ENCODE results near the gene NCKAP5. TPM values are rescaled to one million over a fixed set of nuclear protein-coding genes. Genes with fewer than 3 reads are reported as not detected.

NCKAP5 gene
- polyA plus RNA-seq, 3 donors, result not detected

GRCh38 chr2:133511679-133512078 is 56.6 kb downstream of the NCKAP5 start:
- WGBS (ENCODE audit: insufficient coverage), result no CpG with 5 or more reads among the region's 1 CpG
- no peak for TF ChIP-seq CTCF (IDR thresholded peaks at IDR 0.05)
- intact Hi-C loops (cut with micrococcal nuclease), result no loop called here

GRCh38 chr2:133509777-133510176 is 58.5 kb downstream of the NCKAP5 start:
- no peak overlapping the region for H3K27ac ChIP-seq (ENCODE audit: low read depth in 1 of 2, low read length in 2 of 2)
- H3K9ac ChIP-seq (ENCODE audit: insufficient read depth, low read length, poor library complexity, severe bottlenecking), result no peak overlapping the region
- no peaks in the 10 kb centered on the region for H3K9me3 ChIP-seq (replicated peaks in 1 of 2; ENCODE audit: control insufficient read depth in 1 of 2, insufficient read depth in 1 of 2, low read length in 2 of 2)
- no peak overlapping the region for H3K4me3 Mint-ChIP-seq
- H3K27me3 Mint-ChIP-seq (ENCODE audit: low read depth in 3 of 3), result no peaks in the 10 kb centered on the region
- H3K4me1 Mint-ChIP-seq, result no peaks in the 10 kb centered on the region
- intact Hi-C loops (cut with micrococcal nuclease), result no loop called here
- H3K9me3 Mint-ChIP-seq, result peaks cover 0 to 11% (median 1%) of the 10 kb centered on the region in 7 donors
- no peak for TF ChIP-seq CTCF (IDR thresholded peaks at IDR 0.05)
- no peak overlapping the region for H3K4me3 ChIP-seq (replicated peaks in 1 of 3; ENCODE audit: low read depth in 2 of 3, low read length in 3 of 3)
- no peaks in the 10 kb centered on the region for H3K27me3 ChIP-seq (ENCODE audit: control insufficient read depth in 2 of 2, insufficient read depth in 2 of 2, low read length in 2 of 2)
- no peak for DNase-seq
- no peak overlapping the region for H3K4me2 ChIP-seq (replicated peaks; ENCODE audit: extremely low read depth, low read length, poor library complexity, severe bottlenecking)
- no peaks in the 10 kb centered on the region for H4K20me1 ChIP-seq (ENCODE audit: insufficient read depth, low read length)
- no peaks in the 10 kb centered on the region for H3K79me2 ChIP-seq (ENCODE audit: insufficient read depth, low read length)
- no peak overlapping the region for H2AFZ ChIP-seq (ENCODE audit: insufficient read depth, low read depth, low read length, poor library complexity, severe bottlenecking)
- H3K27ac Mint-ChIP-seq, result no peak overlapping the region
- no peaks in the 10 kb centered on the region for H3K36me3 Mint-ChIP-seq
- 89% methylated on average over 6 of the region's 6 CpGs for WGBS (ENCODE audit: insufficient coverage)
- H3K4me1 ChIP-seq (ENCODE audit: control insufficient read depth in 1 of 2, insufficient read depth in 2 of 2, low read length in 2 of 2), result no peaks in the 10 kb centered on the region
- H3K36me3 ChIP-seq (replicated peaks in 1 of 2; ENCODE audit: control insufficient read depth in 1 of 2, insufficient read depth in 2 of 2, low read length in 2 of 2), result no peaks in the 10 kb centered on the region

More at GRCh38 chr2:133511679-133512078, 56.6 kb downstream of the NCKAP5 start:
- H3K79me2 ChIP-seq (ENCODE audit: insufficient read depth, low read length), result no peaks in the 10 kb centered on the region
- H4K20me1 ChIP-seq (ENCODE audit: insufficient read depth, low read length), result no peaks in the 10 kb centered on the region
- Mint-ChIP-seq H3K4me1 (no peaks in the 10 kb centered on the region), H3K4me3 (no peak overlapping the region), H3K27me3 (ENCODE audit: low read depth in 3 of 3) (no peaks in the 10 kb centered on the region), H3K36me3 (no peaks in the 10 kb centered on the region), H3K9me3 (peaks cover 0 to 7% (median 0%) of the 10 kb centered on the region in 7 donors), H3K27ac (no peak overlapping the region)
- no peak overlapping the region for H3K4me2 ChIP-seq (replicated peaks; ENCODE audit: extremely low read depth, low read length, poor library complexity, severe bottlenecking)
- no peak overlapping the region for H3K27ac ChIP-seq (ENCODE audit: low read depth in 1 of 2, low read length in 2 of 2)
- no peaks in the 10 kb centered on the region for H3K9me3 ChIP-seq (replicated peaks in 1 of 2; ENCODE audit: control insufficient read depth in 1 of 2, insufficient read depth in 1 of 2, low read length in 2 of 2)
- no peaks in the 10 kb centered on the region for H3K27me3 ChIP-seq (ENCODE audit: control insufficient read depth in 2 of 2, insufficient read depth in 2 of 2, low read length in 2 of 2)
- H3K4me1 ChIP-seq (ENCODE audit: control insufficient read depth in 1 of 2, insufficient read depth in 2 of 2, low read length in 2 of 2), result no peaks in the 10 kb centered on the region
- no peak for DNase-seq
- no peaks in the 10 kb centered on the region for H3K36me3 ChIP-seq (replicated peaks in 1 of 2; ENCODE audit: control insufficient read depth in 1 of 2, insufficient read depth in 2 of 2, low read length in 2 of 2)
- H2AFZ ChIP-seq (ENCODE audit: insufficient read depth, low read depth, low read length, poor library complexity, severe bottlenecking), result no peak overlapping the region
- H3K4me3 ChIP-seq (replicated peaks in 1 of 3; ENCODE audit: low read depth in 2 of 3, low read length in 3 of 3), result no peak overlapping the region
- H3K9ac ChIP-seq (ENCODE audit: insufficient read depth, low read length, poor library complexity, severe bottlenecking), result no peak overlapping the region
